GM11168 (cell line): Measurements from ENCODE around the gene ELMO1.
"Not testable (repeated sequence)": the region's sequence is repeated elsewhere in the genome, so short reads cannot be mapped to it uniquely, and the experiment has no call there.

ENCODE experiments used
- in situ Hi-C: fragments of 300-500 bp; cut with MboI; formaldehyde crosslinking; loops from one replicate; pipeline ENCODE4 v1.12.0; 2022; ENCODE audit warnings: low sequenced_read_pairs; ENCODE audit not compliant: unreplicated experiment

ELMO1 gene

DNA sequence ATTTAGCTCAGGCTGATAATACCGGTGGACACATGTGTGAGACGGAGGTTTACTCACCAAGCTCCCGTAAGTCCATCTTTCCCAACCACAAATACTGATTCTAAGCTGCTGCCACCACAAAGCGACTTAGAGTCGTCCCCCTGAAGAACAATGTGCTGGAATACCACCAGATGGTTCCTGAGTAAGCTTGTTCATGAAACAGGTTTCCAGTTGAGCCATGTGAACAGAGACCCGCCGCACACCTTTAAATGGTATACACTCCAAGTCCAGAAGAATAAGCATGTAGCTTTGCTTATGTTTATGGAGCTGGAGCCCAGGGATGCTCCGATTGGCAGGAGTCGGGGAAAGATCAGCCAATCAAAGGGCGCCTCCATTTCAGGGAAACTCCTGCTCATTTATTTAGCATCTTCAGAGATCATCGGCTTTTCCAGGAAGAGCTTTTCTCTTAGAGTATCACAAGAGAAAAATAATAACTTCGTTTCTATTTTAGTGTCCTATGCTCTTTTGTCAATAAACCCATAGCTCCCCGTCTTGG lies 462.7 kb downstream of the ELMO1 start:
- in situ Hi-C loops: loop anchor here (25.0 kb wide), 1 partner anchor 201 kb away; no protein-coding TSS in a partner anchor

DNA sequence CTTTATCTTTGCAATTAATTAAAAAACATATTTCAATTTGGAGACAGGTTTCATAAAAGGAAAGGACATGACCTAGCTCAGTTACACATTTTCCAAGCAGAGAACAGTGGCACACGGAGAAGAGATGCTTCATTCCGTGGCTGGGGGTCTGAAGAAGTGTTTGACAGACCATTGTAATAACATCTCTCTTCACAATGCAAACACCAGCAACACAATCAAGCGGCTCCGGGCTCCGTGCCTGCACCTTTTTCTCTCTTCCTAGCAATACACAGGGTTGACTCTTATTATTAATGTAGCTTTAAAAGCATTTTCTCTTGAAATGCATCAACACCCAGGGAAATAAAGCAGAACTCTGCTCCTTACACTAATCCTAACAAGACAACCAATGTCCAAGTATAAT lies 463.3 kb downstream of the ELMO1 start:
- in situ Hi-C loops: loop anchor here (25.0 kb wide), 1 partner anchor 202 kb away; no protein-coding TSS in a partner anchor

DNA sequence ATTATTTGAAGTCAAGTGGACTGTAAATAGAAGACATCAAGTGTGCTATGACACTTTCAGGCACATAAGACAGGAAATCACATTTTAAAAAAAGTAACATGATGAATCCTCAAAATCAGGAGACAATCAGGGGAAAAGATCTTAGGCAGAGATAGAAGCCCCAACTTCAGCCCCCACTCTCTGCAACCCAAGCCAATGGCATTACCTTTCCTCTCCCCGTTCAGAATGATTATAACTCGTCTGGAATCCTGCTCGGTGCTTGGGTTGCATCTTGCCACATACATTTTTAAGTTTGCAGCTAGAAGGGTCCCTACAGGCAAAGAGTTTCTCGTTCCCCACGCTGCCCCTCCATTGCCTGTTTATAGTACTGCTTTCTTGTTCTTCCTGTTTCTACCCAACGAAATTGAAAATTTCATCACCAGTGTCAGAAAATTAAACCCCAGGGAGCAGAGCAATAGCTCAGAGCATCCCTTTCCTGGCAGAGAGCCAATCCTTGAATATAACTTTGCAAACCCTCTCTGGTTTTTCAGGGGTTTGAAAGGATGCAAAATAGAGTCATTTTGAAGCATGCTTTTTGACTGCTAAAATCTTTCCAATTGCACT lies 463.9 kb downstream of the ELMO1 start:
- in situ Hi-C loops: loop anchor here (25.0 kb wide), 1 partner anchor 202 kb away; no protein-coding TSS in a partner anchor

DNA sequence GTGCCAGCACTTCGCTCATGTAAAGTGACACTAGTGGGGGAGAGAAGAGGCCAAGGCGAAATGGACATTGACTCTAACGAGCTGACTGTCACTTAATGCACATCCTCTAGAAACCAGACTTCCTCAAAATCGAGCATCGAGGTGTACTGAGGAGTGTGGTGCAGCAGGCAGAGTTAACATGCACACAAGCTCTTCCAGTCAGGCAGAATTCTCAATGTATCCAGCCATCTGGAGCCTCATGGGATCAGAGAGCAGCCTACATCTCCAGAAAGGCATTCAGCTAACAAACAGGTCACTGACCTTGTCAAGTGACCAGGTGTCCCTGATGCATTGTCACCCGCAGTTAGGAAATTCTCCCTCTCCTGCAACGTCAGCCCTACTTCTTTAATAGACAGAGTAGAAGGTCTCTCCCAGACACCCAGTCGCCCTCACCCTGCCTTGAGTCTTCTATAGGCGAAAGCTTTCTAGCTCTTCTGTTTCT lies 464.6 kb downstream of the ELMO1 start:
- in situ Hi-C loops: loop anchor here (25.0 kb wide), 1 partner anchor 203 kb away; no protein-coding TSS in a partner anchor

DNA sequence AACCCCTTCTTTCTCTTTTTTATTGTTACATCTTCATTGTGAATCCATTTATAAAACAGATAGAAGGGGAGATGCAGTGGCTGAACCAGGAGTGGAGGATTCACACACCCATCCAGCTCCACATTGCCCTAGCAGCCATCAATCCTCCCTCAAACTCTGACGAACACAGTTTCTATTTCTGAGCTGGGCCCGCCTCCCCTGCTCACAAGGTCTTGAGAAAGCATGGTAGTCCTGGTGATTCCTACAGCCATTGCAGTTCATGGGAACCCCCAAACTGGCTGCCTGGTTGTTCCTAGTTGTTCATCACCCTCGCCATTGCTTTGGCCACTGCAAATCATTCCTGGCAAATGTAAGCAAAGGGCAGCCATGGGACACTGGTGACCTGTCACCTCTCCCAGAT lies 465.9 kb downstream of the ELMO1 start:
- in situ Hi-C loops: loop anchor here (25.0 kb wide), 1 partner anchor 205 kb away; no protein-coding TSS in a partner anchor

DNA sequence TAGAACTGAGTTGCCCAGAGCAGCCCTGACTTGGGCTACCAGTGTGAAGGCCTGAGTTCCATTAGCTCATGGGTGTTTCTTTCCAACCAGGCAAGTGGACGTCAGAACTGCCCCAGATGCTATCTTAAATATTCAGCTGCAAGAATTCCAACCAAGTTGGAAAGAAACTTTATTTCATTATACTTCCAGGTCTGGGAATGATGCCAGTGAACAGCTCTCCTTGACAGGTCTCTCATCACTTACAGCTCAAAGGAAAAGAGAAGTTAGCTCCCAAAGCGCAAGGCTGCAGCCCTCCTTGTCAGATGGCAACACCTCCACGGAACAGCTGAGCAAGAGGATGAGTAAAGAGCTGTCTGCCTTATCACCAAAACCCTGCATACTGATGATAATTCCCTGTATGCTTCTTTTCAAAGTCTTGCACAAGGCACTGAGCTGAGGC lies 468.8 kb downstream of the ELMO1 start:
- in situ Hi-C loops: loop anchor here (25.0 kb wide), 1 partner anchor 207 kb away; no protein-coding TSS in a partner anchor

DNA sequence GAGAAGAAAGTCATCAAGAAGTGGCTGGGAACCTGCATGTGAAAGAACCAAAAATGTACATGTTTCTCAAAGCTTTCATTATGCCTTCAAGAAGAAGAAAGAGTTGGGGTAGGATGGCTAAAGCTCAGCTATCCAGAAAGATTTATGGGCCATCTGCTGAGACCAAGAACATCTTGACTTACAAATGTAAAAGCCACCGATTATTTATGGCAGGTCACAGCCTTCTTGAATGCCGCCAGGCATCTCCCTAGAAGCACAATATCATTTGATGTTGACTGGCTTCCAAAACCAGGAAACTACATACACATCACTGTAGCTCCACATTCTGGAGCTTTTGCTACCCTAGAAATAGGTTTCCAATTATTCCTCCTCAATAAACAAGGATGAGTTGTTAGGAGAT lies 470.2 kb downstream of the ELMO1 start:
- in situ Hi-C loops: loop anchor here (25.0 kb wide), 1 partner anchor 209 kb away; no protein-coding TSS in a partner anchor

DNA sequence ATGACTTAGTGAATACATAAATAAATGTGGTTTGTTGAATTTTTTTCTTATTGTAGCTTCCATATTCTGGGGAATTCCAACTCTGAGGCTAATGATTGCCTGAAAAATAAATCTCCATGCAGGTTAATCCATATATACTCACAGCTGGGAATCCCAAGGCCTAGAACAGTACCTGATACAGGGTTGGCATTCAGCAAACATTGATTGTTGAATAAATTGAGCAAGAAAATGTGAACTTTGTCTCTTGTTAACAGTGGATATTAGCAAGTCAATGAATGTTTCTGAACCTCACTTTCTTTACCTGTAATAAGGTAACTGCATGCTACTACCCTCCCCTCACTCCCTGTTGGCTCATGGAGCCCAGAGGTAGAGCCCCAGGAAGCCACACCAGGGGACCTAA lies 470.8 kb downstream of the ELMO1 start:
- in situ Hi-C loops: loop anchor here (25.0 kb wide), 1 partner anchor 209 kb away; no protein-coding TSS in a partner anchor

DNA sequence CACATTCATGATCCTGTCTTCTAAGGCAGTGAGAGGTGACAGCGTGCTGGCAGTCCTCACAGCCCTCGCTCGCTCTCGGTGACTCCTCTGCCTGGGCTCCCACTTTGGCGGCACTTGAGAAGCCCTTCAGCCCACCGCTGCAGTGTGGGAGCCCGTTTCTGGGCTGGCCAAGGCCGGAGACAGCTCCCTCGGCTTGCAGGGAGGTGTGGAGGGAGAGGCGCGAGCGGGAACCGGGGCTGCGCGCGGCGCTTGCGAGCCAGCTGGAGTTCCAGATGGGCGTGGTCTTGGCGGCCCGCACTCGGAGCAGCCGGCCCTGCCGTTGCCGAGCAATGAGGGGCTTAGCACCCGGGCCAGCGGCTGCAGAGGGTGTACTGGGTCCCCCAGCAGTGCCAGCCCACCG lies 475.1 kb downstream of the ELMO1 start:
- in situ Hi-C loops: not testable (repeated sequence)

DNA sequence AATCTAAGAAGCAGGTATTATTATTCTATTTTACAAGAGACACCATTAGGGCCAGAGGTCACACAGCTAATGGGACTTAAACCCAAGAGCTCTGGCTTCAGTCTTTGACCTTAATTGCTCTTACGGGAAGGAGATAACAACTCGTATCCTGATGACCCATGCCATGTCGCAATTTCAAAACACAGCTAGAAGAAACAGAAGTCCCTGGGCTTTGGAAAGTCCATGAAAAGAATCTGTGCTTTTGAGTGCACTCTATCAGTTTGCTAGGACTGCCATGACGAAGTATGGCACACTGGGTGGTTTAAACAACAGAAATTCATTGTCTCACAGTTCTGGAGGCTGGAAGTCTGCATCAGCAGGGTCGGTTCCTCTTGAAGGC lies 476.5 kb downstream of the ELMO1 start:
- in situ Hi-C loops: no loop called here

DNA sequence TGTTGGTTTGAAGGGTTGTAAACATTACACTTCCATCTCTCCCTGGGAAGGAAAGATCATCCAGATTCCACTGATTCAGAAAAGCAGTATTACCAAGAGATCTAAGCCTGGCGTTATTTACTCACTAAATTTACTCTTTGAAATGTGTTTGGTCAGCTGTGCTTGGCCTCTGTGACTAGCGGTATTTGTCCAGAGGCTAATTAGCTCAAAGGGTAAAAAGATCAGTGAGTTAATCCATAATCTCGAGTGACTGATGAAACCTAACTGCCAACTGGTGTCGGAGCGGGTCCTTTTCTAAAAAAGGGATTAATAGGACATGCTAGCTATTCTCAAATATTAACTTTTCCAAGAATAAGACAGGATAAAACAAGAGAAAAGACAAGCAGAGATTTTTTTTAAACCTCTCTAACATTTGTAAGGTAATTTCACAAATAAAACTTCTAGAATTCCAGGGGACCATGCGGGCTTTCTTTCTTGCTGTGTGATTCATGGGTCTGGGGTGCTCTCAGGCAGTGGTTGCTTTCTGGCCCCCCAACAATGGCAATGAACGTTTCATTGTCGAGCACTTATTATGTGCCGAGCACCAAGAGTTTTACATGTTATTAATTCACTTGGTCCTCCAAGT lies 477.0 kb downstream of the ELMO1 start:
- in situ Hi-C loops: no loop called here

DNA sequence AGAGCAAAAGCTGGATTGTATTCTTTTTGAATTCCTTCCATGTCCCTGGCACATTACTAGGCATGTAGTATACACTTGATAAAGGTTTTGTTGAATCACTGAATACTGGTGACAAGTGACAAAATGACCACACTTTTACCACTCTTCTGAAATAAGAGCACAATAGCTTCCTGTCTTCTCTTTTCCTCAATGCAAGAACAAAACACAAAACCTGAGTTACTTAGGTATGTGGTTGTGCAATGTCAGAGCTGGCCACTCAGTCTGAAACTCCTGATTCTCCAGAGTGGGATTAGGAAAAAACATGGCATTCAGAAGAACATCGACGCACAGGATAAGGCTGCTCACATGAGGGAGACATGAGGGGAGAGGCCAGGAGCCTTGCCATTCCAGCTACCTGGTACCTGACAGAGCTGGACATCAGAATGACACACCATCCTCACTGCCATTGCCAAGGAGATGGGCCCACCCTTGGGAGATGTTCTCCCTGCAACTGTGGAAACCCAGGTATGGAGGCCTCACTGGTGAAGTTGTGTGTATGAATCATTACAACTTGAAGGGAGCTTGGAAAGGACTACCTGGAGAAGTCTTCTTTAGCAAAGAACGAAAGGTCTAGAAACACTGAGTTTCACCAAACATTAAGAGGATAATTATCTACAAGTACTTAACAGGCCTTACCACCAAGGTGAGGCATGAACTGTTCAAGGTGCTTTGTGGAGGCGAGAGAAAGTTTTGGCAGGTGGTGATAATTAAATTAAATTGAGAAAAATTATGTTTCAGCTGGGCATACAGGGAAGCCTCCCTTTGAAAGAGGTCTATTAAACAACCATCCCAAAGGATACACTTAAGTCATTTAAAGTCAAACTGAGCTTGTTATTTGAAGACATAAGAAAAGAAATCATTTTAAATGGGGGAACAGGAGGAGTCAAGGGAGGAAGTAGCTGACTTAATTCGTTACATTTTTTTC lies 477.8 kb downstream of the ELMO1 start:
- in situ Hi-C loops: no loop called here

DNA sequence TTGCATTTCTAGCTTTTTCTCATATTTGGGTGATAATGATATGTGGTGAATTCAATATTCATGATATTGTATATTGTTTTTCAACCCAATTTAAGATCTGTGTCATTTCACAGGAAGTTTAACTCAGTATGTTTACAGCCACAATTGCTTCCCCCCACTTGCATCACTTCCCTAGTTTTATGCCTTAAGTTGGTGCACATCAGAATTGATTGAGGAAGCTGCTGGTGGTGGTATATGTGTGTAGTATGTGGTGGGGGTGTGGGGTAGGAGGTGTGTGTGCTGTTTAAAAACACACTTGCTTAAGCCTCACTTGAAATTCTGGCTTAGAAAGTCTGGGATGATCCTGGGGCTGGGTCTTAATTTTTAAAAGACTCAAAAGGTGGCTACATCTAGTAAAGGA lies 479.3 kb downstream of the ELMO1 start:
- in situ Hi-C loops: no loop called here

DNA sequence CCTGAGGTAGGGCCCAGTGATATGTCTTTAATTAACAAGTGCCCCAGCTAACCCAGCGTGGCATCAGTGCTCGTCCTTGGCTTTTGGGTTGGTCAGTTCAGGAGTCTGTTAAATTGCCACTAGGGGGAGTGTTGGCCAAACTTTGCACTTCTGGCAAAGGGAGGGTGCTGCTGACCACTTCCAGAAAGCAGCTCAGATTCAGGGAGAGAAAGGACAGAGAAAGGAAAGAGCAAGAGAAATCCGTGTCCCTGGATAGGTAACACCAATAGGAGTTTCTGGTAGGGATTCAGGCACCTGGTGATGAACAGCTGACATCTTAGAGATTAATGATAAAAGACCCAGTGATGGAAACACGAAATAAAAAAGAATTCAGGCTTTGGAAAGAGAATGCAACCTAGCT lies 481.3 kb downstream of the ELMO1 start:
- in situ Hi-C loops: no loop called here

DNA sequence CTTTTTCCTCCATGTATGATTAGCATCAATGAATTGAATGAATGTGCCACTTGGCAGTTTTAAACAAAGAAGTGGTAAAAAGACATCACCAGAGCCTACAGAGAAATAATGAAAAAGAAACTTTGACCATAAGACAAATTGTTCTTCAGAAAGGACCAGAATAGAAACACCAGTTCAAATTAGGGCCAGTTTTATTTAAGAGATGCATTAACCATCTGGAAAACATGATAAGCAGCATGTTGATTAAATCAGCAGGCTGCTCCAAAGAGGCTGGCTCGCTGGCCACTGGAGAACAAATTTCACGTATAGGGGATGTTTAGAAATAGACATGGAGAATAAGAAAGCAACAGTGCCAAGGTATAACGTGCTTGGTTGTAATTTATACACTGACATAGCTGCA lies 482.0 kb downstream of the ELMO1 start:
- in situ Hi-C loops: no loop called here

DNA sequence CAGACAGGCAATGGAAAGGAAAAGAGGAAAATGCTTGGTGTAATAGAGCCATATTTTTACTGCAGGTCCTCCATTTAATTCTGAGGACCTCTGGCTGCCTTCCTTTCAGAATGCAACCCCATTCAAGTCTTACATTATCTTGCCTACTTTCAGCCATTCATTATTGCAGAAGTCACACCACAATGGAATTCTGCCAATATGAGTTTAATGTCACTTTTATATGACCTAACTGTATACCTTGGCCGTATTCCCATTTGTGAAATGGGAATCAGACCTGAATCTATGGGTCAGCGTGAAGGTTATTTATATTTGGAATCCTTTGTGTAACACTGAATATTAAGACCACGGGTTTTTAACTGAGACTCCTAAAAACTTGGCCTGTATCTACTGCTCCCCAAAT lies 482.6 kb downstream of the ELMO1 start:
- in situ Hi-C loops: no loop called here

DNA sequence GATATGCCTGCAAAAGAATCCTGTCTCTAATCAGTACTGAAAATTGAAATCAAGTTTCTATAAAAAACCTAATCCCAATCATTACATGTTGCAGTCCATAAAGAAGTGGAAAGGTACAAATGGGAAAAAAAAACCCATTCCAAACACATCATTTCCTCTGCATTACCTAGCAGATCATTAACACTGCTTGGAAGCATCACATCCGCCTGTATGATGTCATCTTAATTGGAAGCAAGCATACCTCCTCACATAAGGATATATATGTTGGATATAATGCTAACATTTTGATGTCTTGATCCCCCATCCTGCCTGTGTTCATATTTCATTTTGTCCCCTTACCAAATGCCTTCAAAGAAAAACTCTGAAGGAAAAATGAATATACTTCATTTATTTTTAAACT lies 483.0 kb downstream of the ELMO1 start:
- in situ Hi-C loops: no loop called here

DNA sequence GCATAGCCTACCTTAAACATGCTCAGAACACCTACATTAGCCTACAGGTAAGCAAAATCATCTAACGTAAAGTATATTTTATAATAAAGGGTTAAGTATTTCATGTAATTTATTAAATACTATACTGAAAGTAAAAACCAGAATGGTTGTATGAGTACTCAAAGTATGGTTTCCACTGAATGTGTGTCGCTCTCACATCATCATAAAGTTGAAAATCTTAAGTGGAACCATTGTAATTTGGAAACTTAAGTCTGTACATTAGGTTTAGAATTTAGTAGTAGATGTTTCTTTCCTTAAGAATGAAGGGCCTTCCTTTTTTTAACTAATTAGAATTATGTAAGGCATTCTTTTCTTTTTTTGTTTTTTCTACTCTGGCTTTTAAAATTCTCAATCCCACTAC lies 484.4 kb downstream of the ELMO1 start:
- in situ Hi-C loops: no loop called here

DNA sequence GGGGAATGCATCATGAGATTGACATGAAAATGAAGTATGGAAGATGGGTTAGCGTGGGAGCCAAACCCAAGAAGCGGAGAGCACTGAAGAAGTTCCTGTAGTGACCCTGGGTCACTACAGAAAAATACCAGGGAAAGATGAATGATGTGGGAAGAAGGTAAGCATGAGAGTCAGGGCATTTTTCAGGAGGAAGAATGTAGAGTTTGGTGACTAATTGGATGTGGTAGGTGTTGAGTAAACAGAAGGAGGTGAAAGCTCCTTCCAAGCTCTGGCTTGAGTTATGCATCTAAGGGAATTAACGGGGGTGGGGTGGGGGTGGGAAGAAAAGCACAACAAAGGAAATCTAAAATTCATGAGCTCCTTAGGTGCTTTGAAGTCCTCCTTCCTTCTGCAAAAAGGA lies 486.3 kb downstream of the ELMO1 start:
- in situ Hi-C loops: no loop called here

DNA sequence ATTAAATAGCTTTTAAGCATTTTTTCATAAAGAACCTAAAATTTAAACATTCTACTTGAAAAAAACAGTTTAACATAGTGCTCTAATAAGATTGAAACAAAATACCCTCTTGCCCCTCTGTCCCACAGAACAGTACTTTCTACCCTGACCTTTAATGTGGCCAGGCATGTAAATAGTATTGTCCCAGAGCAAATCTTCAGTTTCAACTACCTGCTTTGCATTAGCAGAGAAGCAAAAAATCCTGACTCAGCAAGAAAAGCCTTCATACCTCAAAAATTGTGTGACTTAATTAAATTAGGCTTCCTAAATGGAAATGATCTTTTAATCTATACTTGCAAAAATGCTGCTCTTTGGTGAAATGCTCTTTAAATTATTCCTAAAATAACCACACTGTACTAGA lies 487.0 kb downstream of the ELMO1 start:
- in situ Hi-C loops: no loop called here
